ENCODE data around the gene NLRP8.
"Not testable (repeated sequence)": the region's sequence is repeated elsewhere in the genome, so short reads cannot be mapped to it uniquely, and the experiment has no call there.

NLRP8 gene

GRCh38 chr19:55947532-55947931 is at the start of gene NLRP8:
TSS of gene NLRP8 (plus strand) at chr19:55947832.
- no peak for DNase-seq

- no peak for DNase-seq
Measured at GRCh38 chr19:55898911-55899310, 48.7 kb upstream of the NLRP8 start.

- DNase-seq, result no peak
Measured at GRCh38 chr19:55901369-55902079, 46.1 kb upstream of the NLRP8 start.

DNA sequence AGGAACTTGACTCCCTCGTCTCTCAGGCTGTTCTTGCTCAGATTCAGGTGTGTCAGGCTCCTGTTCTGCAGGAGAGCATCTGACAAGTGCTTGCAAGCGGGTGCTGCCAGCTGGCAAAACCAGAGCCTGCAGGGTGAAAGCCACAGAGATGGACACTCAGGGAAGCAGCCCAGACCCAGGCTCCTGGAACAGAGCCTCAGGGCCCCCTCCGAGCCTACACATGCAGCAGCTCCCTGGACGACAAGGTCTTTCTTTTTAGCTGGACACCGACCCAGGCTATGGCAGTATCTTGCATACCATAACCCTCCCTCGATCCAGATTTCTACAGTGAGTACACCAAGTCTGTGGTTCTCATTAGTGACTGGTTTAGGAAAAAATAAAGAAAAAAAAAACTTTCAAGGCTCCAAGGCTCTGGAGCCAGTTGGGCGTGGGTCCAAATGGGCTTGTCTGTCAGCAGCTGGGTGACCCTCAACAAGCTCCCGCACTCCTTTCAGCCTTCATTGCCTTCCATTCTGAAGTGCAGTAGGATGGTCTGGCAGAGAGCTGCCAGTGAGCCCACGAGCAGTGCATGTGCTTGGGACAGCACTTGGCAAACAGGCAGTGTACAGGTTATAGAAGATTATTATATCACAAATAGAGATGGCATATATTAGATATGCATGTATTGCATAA is 45.4 kb upstream of the NLRP8 start:
- no peak for DNase-seq

DNA sequence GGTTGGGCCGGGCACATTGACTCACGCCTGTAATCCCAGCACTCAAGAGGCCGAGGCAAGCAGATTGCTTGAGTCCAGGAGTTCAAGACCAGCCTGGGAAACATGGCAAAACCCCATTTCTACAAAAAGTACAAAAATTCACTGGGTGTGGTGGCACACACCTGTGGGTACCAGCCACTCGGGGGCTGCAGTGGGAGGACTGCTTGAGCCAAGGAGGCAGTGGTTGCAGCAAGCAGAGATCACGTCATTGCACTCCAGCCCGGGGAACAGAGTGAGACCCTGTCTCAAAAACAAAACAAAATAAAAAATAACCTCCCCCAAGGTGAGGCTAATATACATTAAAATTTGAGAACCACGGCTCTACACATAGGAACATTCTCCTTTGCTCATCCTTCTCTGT is 40.3 kb upstream of the NLRP8 start:
- DNase-seq, result no peak

DNA sequence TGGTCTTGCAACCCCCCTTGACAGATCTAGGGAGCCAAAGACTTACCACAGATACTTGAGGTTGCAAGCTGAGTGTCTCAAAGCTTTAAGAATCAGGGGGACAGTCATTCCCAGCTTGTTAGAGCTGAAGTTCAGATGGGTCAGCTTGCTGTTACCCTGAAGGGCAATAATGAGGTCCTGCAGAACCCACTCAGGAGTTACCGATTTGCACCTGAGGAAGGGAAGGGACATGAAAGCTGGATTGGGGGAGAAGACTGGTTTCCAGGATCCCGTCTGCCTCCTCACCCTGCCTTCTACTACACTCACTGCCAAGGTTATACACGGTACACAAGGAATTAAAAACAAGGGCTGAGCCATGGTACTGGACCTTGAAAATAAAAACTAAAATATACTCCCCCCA is 39.9 kb upstream of the NLRP8 start:
- no peak for DNase-seq

DNA sequence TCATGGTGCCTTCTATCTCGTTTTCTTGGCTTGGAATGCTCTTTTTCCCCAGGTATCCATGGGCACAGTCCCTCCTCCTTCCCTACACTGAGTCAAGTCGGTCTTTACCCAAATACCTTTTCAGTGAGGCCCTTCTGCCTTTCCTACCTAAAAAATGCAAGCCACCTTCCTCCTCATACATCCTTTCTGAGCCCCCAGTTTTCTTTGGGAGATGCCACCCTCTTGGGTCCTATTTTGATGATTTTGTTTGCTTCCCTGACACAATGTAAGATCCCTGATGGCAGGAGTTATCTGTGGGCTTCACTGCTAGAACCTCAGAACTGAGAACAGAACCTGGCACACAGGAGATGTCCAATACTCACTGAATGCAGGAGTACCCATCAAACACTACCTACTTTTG is 37.8 kb upstream of the NLRP8 start:
- no peak for DNase-seq

- no peak for DNase-seq
Measured at GRCh38 chr19:55912916-55913315, 34.7 kb upstream of the NLRP8 start.

- no peak for DNase-seq
Measured at GRCh38 chr19:55913643-55914268, 33.9 kb upstream of the NLRP8 start.

DNA sequence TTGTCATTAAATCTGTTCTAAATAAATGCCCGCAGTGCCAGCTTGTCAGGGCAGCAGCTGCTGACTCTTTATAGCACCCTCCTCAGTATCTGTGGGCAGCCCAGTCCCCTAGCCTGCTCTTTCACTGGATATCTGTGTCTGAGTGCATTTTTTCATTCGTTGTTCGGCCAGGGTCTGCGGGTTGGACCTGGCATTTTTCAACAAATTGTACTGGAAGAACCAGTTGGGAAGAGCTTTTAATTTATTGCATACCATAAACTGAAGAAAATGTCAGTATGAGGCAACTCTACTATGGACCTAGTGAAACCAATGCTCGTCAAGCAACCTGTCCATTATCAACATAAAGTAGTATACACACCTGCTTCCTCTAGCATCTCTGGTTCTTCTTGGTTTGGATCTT is 24.1 kb upstream of the NLRP8 start:
- DNase-seq, result no peak

- DNase-seq, result no peak
Measured at GRCh38 chr19:55927991-55928390, 19.6 kb upstream of the NLRP8 start.

DNA sequence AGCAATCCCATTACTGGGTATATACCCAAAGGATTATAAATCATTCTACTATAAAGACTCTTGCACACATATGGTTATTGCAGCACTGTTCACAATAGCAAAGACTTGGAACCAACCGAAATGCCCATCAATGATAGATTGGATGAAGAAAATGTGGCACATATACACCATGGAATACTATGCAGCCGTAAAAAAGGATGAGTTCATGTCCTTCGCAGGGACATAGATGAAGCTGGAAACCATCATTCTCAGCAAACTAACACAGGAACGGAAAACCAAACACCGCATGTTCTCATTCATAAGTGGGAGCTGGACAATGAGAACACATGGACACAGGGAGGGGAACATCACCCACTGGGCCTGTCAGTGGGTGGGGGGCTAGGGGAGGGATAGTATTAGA is 18.4 kb upstream of the NLRP8 start:
- DNase-seq, result not testable (repeated sequence)

GRCh38 chr19:55930996-55931515 is 16.6 kb upstream of the NLRP8 start:
- no peak for DNase-seq

DNA sequence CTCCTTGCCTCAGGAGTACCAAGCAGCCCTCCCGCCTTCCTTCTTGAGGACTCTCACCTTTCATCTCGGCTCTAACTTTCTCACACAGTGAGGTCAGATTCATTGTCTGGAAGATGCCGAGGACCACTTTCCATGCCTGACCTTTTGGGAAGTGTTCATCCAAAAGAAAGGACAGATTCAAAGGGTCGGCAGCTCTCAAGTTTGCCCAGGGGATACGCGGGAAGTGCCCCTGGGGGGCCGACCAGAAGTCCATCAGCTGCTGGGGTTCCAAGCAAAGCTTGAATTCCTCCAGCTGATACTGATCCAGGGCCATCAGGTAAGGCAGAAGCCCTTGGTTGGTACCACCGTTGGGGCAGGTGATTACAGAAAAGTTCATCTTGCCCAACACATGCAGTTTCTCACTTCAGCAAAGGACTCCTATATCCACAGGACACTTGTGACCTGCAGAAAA is 15.7 kb upstream of the NLRP8 start, which contains the start of gene NLRP13:
NLRP13 (minus strand) TSS at position 401 of the 451 bp plus-strand sequence; CDS start at position 376, 25 bp downstream.
- DNase-seq, result no peak

- no peak for DNase-seq
Measured at GRCh38 chr19:55935206-55935605, 12.4 kb upstream of the NLRP8 start.

DNA sequence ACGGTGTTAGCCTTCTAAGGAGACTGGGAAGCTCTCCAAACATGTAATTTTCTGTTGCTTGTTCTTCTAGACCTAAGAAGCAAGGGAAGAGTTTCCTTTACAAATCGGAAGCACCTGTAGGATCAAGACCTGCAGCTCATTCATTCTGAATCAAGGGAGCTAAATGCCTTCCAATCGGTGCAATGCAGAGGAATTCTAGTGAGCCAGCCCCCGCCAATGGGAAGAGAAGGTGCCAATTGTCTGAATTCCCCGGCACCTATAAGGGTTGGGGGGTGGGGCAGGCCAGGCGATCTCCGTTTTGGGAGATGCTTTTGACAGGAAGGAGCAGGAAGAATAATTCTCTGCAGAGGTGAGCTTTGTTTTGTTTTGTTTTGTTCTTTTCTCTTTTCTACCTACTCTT is 8.4 kb upstream of the NLRP8 start:
- no peak for DNase-seq

GRCh38 chr19:55940306-55940705 is 7.3 kb upstream of the NLRP8 start:
- no peak for DNase-seq

DNA sequence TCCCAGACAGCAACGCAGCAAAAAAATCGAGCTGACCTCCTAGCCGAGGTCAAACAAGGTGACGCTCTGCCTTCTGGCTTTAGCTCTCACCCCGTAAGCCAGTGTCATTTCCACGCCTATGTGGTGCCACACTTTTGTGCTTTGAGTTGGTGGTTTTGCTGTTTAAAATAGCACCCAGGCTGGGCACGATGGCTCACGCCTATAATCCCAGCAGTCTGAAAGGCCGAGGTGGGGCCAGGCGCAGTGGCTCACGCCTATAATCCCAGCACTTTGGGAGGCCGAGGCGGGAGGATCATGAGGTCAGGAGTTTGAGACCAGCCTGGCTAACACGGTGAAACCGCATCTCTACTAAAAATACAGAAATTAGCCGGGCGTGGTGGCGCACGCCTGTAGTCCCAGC is 2.9 kb downstream of the NLRP8 start:
- DNase-seq, result not testable (repeated sequence)

GRCh38 chr19:55956431-55956830 is 8.8 kb downstream of the NLRP8 start:
- DNase-seq, result no peak

DNA sequence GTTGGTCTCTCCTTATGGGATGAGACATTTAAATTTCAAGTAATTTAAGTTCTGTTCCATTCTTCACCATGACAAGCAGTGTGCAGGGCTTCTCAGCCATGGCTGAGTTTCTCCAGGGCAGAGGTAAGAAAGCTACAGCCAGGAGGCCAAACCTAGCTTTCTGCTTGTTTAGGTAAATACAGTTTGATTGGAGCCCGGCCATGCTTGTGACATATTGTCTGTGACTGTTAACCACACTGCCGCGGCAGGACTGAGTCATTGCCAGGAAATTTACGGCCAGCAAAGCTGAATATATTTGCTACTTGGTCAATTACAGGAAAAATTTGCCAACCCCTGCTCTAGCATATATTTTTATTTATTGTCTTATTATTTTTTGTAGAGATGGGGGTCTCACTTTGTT is 10.7 kb downstream of the NLRP8 start:
- DNase-seq, result no peak

GRCh38 chr19:55959996-55960675 is 12.5 kb downstream of the NLRP8 start:
- no peak for DNase-seq

DNA sequence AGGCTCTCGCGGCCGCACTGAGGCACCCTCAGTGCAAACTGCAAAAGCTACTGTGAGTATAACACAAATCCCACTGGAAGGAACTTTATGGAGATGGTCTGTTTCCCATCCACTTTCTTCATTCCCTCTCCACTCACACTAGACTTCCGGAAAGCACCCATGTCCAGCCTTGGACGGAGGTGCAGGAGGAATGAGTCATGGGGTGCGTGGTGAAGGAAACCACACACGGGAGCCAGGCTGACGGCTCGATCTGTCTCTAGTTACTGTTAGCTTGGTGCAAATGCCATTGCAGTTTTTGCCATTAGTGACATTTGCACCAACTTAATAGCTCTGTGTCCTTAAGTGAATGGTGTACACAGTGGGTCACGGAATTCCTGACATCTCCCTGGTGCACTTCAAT is 14.6 kb downstream of the NLRP8 start:
- DNase-seq, result no peak

- no peak for DNase-seq
Measured at GRCh38 chr19:55973982-55974381, 26.4 kb downstream of the NLRP8 start.
